Uterus (tissue), 2 donors: ENCODE measurements around the gene MAP4.

ENCODE experiments used
- CTCF ChIP-seq, 4 experiments: fragments of 200-600 bp in 2 of 4; fragments of 450-650 bp in 2 of 4; sonication (generic) in 2 of 4; IDR thresholded peaks; one replicate each; pipeline ENCODE4 v1.5.1; 2016 to 2019; ENCODE audit warnings: antibody characterized with exemption in 4 of 4, mild to moderate bottlenecking in 2 of 4, moderate library complexity in 1 of 4
- POLR2A ChIP-seq, 2 donors: fragments of 450-650 bp; IDR thresholded peaks; one replicate each; pipeline ENCODE4 v1.6.1; 2016; ENCODE audit warnings: antibody characterized with exemption in 2 of 2, mild to moderate bottlenecking in 1 of 2, moderate library complexity in 1 of 2

- TF ChIP-seq CTCF (IDR thresholded peaks at IDR 0.05), result no peak
- TF ChIP-seq POLR2A (IDR thresholded peaks at IDR 0.05), result no peak
Measured at GRCh38 chr3:47891613-47892005, 124.6 kb downstream of the MAP4 start.
